Esophagus muscularis mucosa (tissue), 3 donors: ENCODE results near the gene ZNF536.

Source experiments
- POLR2AphosphoS5 ChIP-seq, 2 donors: sonication (generic); formaldehyde crosslinking; IDR thresholded peaks; one replicate each; pipeline ENCODE4 v1.6.1; 2017; ENCODE audit warnings: antibody characterized with exemption in 2 of 2
- TF ChIP-seq, protein P1 (sequence below), 3 experiments: fragments of 200-600 bp in 2 of 3; fragments of 450-650 bp in 1 of 3; sonication (generic) in 2 of 3; IDR thresholded peaks; one replicate each; pipeline ENCODE4 v1.5.1; 2017 to 2019; ENCODE audit warnings: antibody characterized with exemption in 3 of 3, mild to moderate bottlenecking in 2 of 3, moderate library complexity in 1 of 3

DNA sequence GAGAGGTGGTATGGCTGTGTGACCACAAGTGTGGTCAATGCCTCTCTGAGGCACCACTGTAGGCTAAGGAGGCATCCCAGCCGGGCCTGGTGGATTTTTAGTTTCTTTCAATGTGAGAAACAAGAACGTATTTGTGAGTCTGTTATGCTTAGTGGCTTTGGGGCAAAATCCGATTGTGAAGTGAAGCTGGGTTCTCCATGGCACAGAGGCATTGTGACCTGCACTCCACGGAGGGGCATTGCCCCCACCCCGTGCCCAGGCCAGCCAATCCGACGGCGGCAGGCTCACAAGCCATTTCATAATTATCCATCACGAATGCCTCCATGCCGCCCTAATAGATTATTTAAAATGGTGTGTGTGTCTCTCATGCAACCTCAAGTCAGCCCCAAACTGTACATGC lies 151.6 kb downstream of the ZNF536 start:
- no peak for TF ChIP-seq POLR2AphosphoS5 (IDR thresholded peaks at IDR 0.05)
- TF ChIP-seq, protein P1, sequence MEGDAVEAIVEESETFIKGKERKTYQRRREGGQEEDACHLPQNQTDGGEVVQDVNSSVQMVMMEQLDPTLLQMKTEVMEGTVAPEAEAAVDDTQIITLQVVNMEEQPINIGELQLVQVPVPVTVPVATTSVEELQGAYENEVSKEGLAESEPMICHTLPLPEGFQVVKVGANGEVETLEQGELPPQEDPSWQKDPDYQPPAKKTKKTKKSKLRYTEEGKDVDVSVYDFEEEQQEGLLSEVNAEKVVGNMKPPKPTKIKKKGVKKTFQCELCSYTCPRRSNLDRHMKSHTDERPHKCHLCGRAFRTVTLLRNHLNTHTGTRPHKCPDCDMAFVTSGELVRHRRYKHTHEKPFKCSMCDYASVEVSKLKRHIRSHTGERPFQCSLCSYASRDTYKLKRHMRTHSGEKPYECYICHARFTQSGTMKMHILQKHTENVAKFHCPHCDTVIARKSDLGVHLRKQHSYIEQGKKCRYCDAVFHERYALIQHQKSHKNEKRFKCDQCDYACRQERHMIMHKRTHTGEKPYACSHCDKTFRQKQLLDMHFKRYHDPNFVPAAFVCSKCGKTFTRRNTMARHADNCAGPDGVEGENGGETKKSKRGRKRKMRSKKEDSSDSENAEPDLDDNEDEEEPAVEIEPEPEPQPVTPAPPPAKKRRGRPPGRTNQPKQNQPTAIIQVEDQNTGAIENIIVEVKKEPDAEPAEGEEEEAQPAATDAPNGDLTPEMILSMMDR (IDR thresholded peaks at IDR 0.05), result no peak
